Endothelial cell of umbilical vein (primary cell): ENCODE measurements around the gene ADAMTSL3.

ENCODE experiments used
- EZH2 ChIP-seq: IDR thresholded peaks from 2 replicates; pipeline ENCODE4 v1.6.1; 2012; ENCODE audit warnings: borderline replicate concordance, low read depth, mild to moderate bottlenecking, moderate library complexity, low read length, inconsistent platforms; ENCODE audit not compliant: severe bottlenecking
- FOS ChIP-seq: IDR thresholded peaks from 2 replicates; pipeline ENCODE4 v1.6.1; 2011; ENCODE audit warnings: mild to moderate bottlenecking, low read length, moderate library complexity, borderline replicate concordance; ENCODE audit not compliant: insufficient read depth
- GATA2 ChIP-seq: IDR thresholded peaks from 2 replicates; pipeline ENCODE4 v1.7.0; 2011; ENCODE audit warnings: low read depth, mild to moderate bottlenecking, moderate library complexity, mixed read lengths, low read length; ENCODE audit not compliant: insufficient read length, insufficient read depth
- JUN ChIP-seq: IDR thresholded peaks from 2 replicates; pipeline ENCODE4 v1.6.1; 2011; ENCODE audit warnings: borderline replicate concordance, low read depth; ENCODE audit not compliant: insufficient read length, insufficient read depth
- MYC ChIP-seq: IDR thresholded peaks from one replicate; pipeline ENCODE4 v1.6.1; 2011; ENCODE audit warnings: mild to moderate bottlenecking, low read depth, low read length
- POLR2A ChIP-seq: IDR thresholded peaks from 2 replicates; pipeline ENCODE4 v1.6.1; 2012; ENCODE audit warnings: low read depth, mild to moderate bottlenecking, control low read depth, low read length
- POLR2AphosphoS5 ChIP-seq: IDR thresholded peaks from 2 replicates; pipeline ENCODE4 v1.6.1; 2012; ENCODE audit warnings: low read depth, mild to moderate bottlenecking, control low read depth, low read length, moderate library complexity; ENCODE audit not compliant: insufficient read depth
- TF ChIP-seq, protein P1 (sequence below), 2 donors: IDR thresholded peaks; 1 replicate in 1 of 2; 2 replicates in 1 of 2; pipeline ENCODE4 v1.5.1; 2011; ENCODE audit warnings: low read length in 2 of 2, mild to moderate bottlenecking in 2 of 2, moderate library complexity in 2 of 2, control low read depth in 1 of 2, inconsistent platforms in 1 of 2, low read depth in 1 of 2; ENCODE audit not compliant: insufficient read depth in 1 of 2; ENCODE audit errors: extremely low read depth in 1 of 2
- TF ChIP-seq, protein P2 (sequence below): IDR thresholded peaks from 2 replicates; pipeline ENCODE4 v1.6.1; 2011; ENCODE audit not compliant: insufficient read depth, insufficient read length

DNA sequence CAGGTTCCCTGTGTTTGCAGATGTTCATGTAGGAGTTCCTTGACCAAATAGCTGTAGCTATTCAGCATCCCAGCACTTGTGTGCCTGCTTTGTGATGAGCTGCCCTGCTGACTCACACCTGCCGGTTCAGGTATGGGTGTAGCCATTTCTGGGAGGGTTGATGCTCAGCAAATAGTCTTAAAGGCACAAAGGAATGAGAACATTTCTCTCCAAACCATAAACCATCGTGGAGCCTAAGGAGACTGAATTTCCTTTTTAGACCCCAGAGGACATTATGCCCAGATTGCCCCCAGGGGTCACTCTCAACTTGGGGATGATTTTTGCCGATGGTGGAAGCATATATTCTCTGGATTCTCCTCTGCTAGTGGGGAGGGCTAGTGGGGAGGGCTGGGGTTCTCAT, 80.6 kb downstream of the ADAMTSL3 start:
- TF ChIP-seq EZH2: no peak
- TF ChIP-seq, protein P1, sequence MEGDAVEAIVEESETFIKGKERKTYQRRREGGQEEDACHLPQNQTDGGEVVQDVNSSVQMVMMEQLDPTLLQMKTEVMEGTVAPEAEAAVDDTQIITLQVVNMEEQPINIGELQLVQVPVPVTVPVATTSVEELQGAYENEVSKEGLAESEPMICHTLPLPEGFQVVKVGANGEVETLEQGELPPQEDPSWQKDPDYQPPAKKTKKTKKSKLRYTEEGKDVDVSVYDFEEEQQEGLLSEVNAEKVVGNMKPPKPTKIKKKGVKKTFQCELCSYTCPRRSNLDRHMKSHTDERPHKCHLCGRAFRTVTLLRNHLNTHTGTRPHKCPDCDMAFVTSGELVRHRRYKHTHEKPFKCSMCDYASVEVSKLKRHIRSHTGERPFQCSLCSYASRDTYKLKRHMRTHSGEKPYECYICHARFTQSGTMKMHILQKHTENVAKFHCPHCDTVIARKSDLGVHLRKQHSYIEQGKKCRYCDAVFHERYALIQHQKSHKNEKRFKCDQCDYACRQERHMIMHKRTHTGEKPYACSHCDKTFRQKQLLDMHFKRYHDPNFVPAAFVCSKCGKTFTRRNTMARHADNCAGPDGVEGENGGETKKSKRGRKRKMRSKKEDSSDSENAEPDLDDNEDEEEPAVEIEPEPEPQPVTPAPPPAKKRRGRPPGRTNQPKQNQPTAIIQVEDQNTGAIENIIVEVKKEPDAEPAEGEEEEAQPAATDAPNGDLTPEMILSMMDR (IDR thresholded peaks at IDR 0.05; ENCODE audit: extremely low read depth in 1 of 2, insufficient read depth in 1 of 2, low read depth in 1 of 2, low read length in 2 of 2): no peak
- no peak for TF ChIP-seq POLR2AphosphoS5
- no peak for TF ChIP-seq POLR2A
- no peak for TF ChIP-seq FOS
- TF ChIP-seq JUN: no peak
- TF ChIP-seq MYC: no peak
- TF ChIP-seq, protein P2, sequence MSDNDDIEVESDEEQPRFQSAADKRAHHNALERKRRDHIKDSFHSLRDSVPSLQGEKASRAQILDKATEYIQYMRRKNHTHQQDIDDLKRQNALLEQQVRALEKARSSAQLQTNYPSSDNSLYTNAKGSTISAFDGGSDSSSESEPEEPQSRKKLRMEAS: no peak
- TF ChIP-seq GATA2: no peak
